Bronchial epithelial cell (primary cell): Measurements from ENCODE around the gene FAHD1. TPM values are rescaled to one million over a fixed set of nuclear protein-coding genes. Genes with fewer than 3 reads are reported as not detected.

Source experiments
- DNase-seq: peaks from one replicate; pipeline ENCODE4 v3.0.0-alpha.2; 2010; ENCODE audit warnings: low read depth
- FAIRE-seq: peaks from 2 replicates; lab custom pipeline; 2011; peaks lifted over from hg19 to GRCh38; lab: Jason Lieb, UNC
- H3K27me3 ChIP-seq: 2 replicates; pipeline ENCODE4 v1.5.1; 2011; ENCODE audit warnings: low read length; ENCODE audit not compliant: control insufficient read depth, insufficient read depth
- H3K36me3 ChIP-seq: 2 replicates; pipeline ENCODE4 v1.5.1; 2011; ENCODE audit warnings: low read length; ENCODE audit not compliant: control insufficient read depth, insufficient read depth
- H3K4me3 ChIP-seq: 2 replicates; pipeline ENCODE4 v1.5.1; 2011; ENCODE audit warnings: mild to moderate bottlenecking, low read depth, low read length, control low read depth
- CTCF ChIP-seq: IDR thresholded peaks from 2 replicates; pipeline ENCODE4 v1.5.1; 2011; ENCODE audit warnings: mild to moderate bottlenecking, moderate library complexity, low read length, control low read depth, inconsistent platforms; ENCODE audit not compliant: insufficient read depth, severe bottlenecking
- total RNA-seq: library from RNA; depleted of rRNA; stranded (reverse); fragments of >200 nt; gene quantifications from 2 replicates; pipeline ENCODE4 v1.2.1, GENCODE V29; 2014

Gene FAHD1
- total RNA-seq, 1 donor from 2014 or later: 61.9 TPM

GRCh38 chr16:1825864-1826690, 929 bp upstream of the FAHD1 start:
- DNase-seq: peak; percentile 33
- FAIRE-seq: no peak
- TF ChIP-seq CTCF: no peak
- peak overlapping the region; percentile 100 for H3K4me3 ChIP-seq
- H3K36me3 ChIP-seq: peaks cover 6% of the 10 kb centered on the region
- H3K27me3 ChIP-seq: no peaks in the 10 kb centered on the region

GRCh38 chr16:1828645-1829410, 1.8 kb downstream of the FAHD1 start:
- Histone ChIP-seq H3K27me3 (no peaks in the 10 kb centered on the region), H3K36me3 (peaks cover 3% of the 10 kb centered on the region), H3K4me3 (peak overlapping the region; percentile 13)
- TF ChIP-seq CTCF: no peak
- FAIRE-seq (no peak), DNase-seq (no peak)

GRCh38 chr16:1830213-1830612, 3.2 kb downstream of the FAHD1 start:
- peaks cover 2% of the 10 kb centered on the region for H3K36me3 ChIP-seq
- DNase-seq (no peak), FAIRE-seq (no peak)
- H3K27me3 ChIP-seq: no peaks in the 10 kb centered on the region
- no peak for TF ChIP-seq CTCF
- no peak overlapping the region for H3K4me3 ChIP-seq

- H3K4me3 ChIP-seq: no peak overlapping the region
- no peaks in the 10 kb centered on the region for H3K27me3 ChIP-seq
- FAIRE-seq (no peak), DNase-seq (no peak)
- TF ChIP-seq CTCF: no peak
- peaks cover 2% of the 10 kb centered on the region for H3K36me3 ChIP-seq
These were observed 4.4 kb downstream of the FAHD1 start for GRCh38 chr16:1831186-1832075.

GRCh38 chr16:1832838-1833454, 5.9 kb downstream of the FAHD1 start:
- H3K36me3 ChIP-seq: peaks cover 2% of the 10 kb centered on the region
- no peak overlapping the region for H3K4me3 ChIP-seq
- H3K27me3 ChIP-seq: no peaks in the 10 kb centered on the region
- DNase-seq (peak; percentile 90), FAIRE-seq (no peak)
- no peak for TF ChIP-seq CTCF
